ENCODE data around the gene UBR3.

GRCh38 chr2:170017860-170018532, 190.7 kb downstream of the UBR3 start:
- TF ChIP-seq POLR2AphosphoS5 (IDR thresholded peaks at IDR 0.05; ENCODE audit: low read depth, low read length) (no peak), SIN3A (IDR thresholded peaks at IDR 0.05; ENCODE audit: borderline replicate concordance, insufficient read depth, low read length) (no peak), TAF1 (IDR thresholded peaks at IDR 0.05; ENCODE audit: borderline replicate concordance, insufficient read depth, low read length) (no peak), REST (IDR thresholded peaks at IDR 0.05; ENCODE audit: insufficient read depth in 1 of 2, low read depth in 2 of 2, low read length in 2 of 2) (no peak)

Data from PFSK-1 (cell line).